GM23248 (cell line): ENCODE measurements around the gene LMAN2. TPM values are rescaled to one million over a fixed set of nuclear protein-coding genes. Genes with fewer than 3 reads are reported as not detected.
A peak's percentile ranks its signal among the peaks of the same experiment; 100 is the strongest.

Experiments
- DNase-seq: peaks from one replicate; pipeline ENCODE4 v3.0.0-alpha.2; 2015
- H2AFZ ChIP-seq: fragments of 200-600 bp; sonication (generic); 2 replicates; pipeline ENCODE4 v1.6.1; 2016; ENCODE audit warnings: antibody characterized with exemption
- H3F3A ChIP-seq: fragments of 200-600 bp; sonication (generic); 2 replicates; pipeline ENCODE4 v1.6.1; 2016; ENCODE audit warnings: mild to moderate bottlenecking, antibody characterized with exemption, mixed run types; ENCODE audit not compliant: insufficient read depth
- H3K27ac ChIP-seq: fragments of 200-600 bp; sonication (generic); 2 replicates; pipeline ENCODE4 v1.5.1; 2016; ENCODE audit warnings: mild to moderate bottlenecking
- H3K27me3 ChIP-seq: fragments of 200-600 bp; sonication (generic); replicated peaks from 2 replicates; pipeline ENCODE4 v1.6.1; 2016; ENCODE audit warnings: mild to moderate bottlenecking; ENCODE audit not compliant: insufficient read depth
- H3K36me3 ChIP-seq: fragments of 200-600 bp; sonication (generic); 2 replicates; pipeline ENCODE4 v1.6.1; 2016; ENCODE audit warnings: low read depth, mild to moderate bottlenecking
- H3K4me1 ChIP-seq: fragments of 200-600 bp; sonication (generic); 2 replicates; pipeline ENCODE4 v1.6.1; 2016; ENCODE audit warnings: mild to moderate bottlenecking; ENCODE audit not compliant: insufficient read depth
- H3K4me2 ChIP-seq: fragments of 200-600 bp; sonication (generic); one replicate; pipeline ENCODE4 v1.6.1; 2016; ENCODE audit warnings: mild to moderate bottlenecking; ENCODE audit not compliant: unreplicated experiment
- H3K4me3 ChIP-seq: fragments of 200-600 bp; sonication (generic); 2 replicates; pipeline ENCODE4 v1.5.1; 2016; ENCODE audit warnings: mild to moderate bottlenecking
- H3K79me2 ChIP-seq: fragments of 200-600 bp; sonication (generic); 2 replicates; pipeline ENCODE4 v1.6.1; 2016; ENCODE audit warnings: mild to moderate bottlenecking; ENCODE audit not compliant: insufficient read depth
- H3K9ac ChIP-seq: fragments of 200-600 bp; sonication (generic); 2 replicates; pipeline ENCODE4 v1.6.1; 2016; ENCODE audit warnings: mild to moderate bottlenecking
- H3K9me2 ChIP-seq: fragments of 200-600 bp; sonication (generic); 2 replicates; pipeline ENCODE4 v1.6.1; 2016; ENCODE audit warnings: mixed run types, mild to moderate bottlenecking, moderate library complexity; ENCODE audit not compliant: insufficient read depth
- H3K9me3 ChIP-seq: fragments of 200-600 bp; sonication (generic); one replicate; pipeline ENCODE4 v1.6.1; 2017; ENCODE audit warnings: low read depth
- H4K20me1 ChIP-seq: fragments of 200-600 bp; sonication (generic); 2 replicates; pipeline ENCODE4 v1.6.0; 2016; ENCODE audit not compliant: insufficient read depth
- EZH2 ChIP-seq: fragments of 200-600 bp; sonication (generic); IDR thresholded peaks from 2 replicates; pipeline ENCODE4 v1.6.1; 2018; ENCODE audit warnings: antibody characterized with exemption, mild to moderate bottlenecking; ENCODE audit not compliant: insufficient read depth, poor library complexity, severe bottlenecking
- EZH2phosphoT487 ChIP-seq: fragments of 200-600 bp; sonication (generic); IDR thresholded peaks from 2 replicates; pipeline ENCODE4 v1.6.1; 2018; ENCODE audit warnings: antibody characterized with exemption, moderate library complexity, mild to moderate bottlenecking, low read depth; ENCODE audit not compliant: insufficient read depth
- WGBS, 2 experiments: methylation state at CpG; one replicate each; pipeline ENCODE4 v1.1.6; 2015 to 2017; ENCODE audit warnings: low lambda C conversion rate in 2 of 2, low coverage in 1 of 2; ENCODE audit errors: missing lambda C conversion rate in 2 of 2; 5-methylcytosine and 5-hydroxymethylcytosine counted together
- in situ Hi-C: fragments of 300-500 bp; cut with MboI; formaldehyde crosslinking; loops from 2 replicates; pipeline ENCODE4 v1.15.0; 2020
- polyA plus RNA-seq: library from polyadenylated mRNA; unstranded; fragments of >200 nt; fragmentation: Nextera tagmentation; extraction: Ambion mirVana; gene quantifications from 2 replicates; pipeline ENCODE4 v1.2.1, GENCODE V29; 2016
- total RNA-seq: library from RNA; depleted of rRNA; stranded (reverse); fragments of >200 nt; shearing (Covaris generic); gene quantifications from 2 replicates; pipeline ENCODE4 v1.2.3, GENCODE V29; 2014

Gene LMAN2
- total and polyA plus RNA-seq, 2 experiments from 2014 or later = 303 to 313 TPM

GRCh38 chr5:177319913-177320588, 31.4 kb downstream of the LMAN2 start:
- H3K27me3 ChIP-seq = no peaks in the 10 kb centered on the region
- H3K79me2 ChIP-seq = no peaks in the 10 kb centered on the region; the same call in 1 of the 2 replicates
- no peaks in the 10 kb centered on the region for H4K20me1 ChIP-seq
- 95 to 97% methylated on average over 13 to 14 of the region's 14 CpGs for WGBS, 2 experiments
- H3K27ac ChIP-seq = no peak overlapping the region
- no peaks in the 10 kb centered on the region for H3K36me3 ChIP-seq
- no peaks in the 10 kb centered on the region; the same call in 1 of the 2 replicates for H3F3A ChIP-seq
- H3K4me3 ChIP-seq = no peak overlapping the region
- no peak for DNase-seq
- no peak overlapping the region for H2AFZ ChIP-seq
- in situ Hi-C loops = no loop called here
- no peaks in the 10 kb centered on the region for H3K9me3 ChIP-seq
- no peak overlapping the region for H3K4me2 ChIP-seq
- H3K9ac ChIP-seq = no peak overlapping the region
- no peaks in the 10 kb centered on the region for H3K4me1 ChIP-seq
- H3K9me2 ChIP-seq = no peaks in the 10 kb centered on the region
- TF ChIP-seq EZH2phosphoT487 (no peak), EZH2 (no peak)

- Histone ChIP-seq H3K9ac (no peak overlapping the region), H4K20me1 (no peaks in the 10 kb centered on the region), H3K27me3 (no peaks in the 10 kb centered on the region), H3K79me2 (no peaks in the 10 kb centered on the region), H3F3A (no peaks in the 10 kb centered on the region; the same call in 1 of the 2 replicates), H3K4me3 (no peak overlapping the region), H3K4me1 (no peaks in the 10 kb centered on the region), H3K4me2 (no peak overlapping the region), H2AFZ (no peak overlapping the region), H3K36me3 (no peaks in the 10 kb centered on the region), H3K9me3 (no peaks in the 10 kb centered on the region), H3K27ac (no peak overlapping the region), H3K9me2 (no peaks in the 10 kb centered on the region)
- TF ChIP-seq EZH2 = no peak
- no peak for TF ChIP-seq EZH2phosphoT487
- peak; percentile 82 for DNase-seq
- WGBS, 2 experiments = 29 to 32% methylated on average over 7 of the region's 7 CpGs
- in situ Hi-C loops = no loop called here
Observed at GRCh38 chr5:177317959-177318377, 33.5 kb downstream of the LMAN2 start.

GRCh38 chr5:177316005-177316404, 35.5 kb downstream of the LMAN2 start:
- DNase-seq = no peak
- peaks cover under 1% of the 10 kb centered on the region for H3K79me2 ChIP-seq
- no peaks in the 10 kb centered on the region for H3K27me3 ChIP-seq
- H3K4me1 ChIP-seq = peaks cover 3% of the 10 kb centered on the region; the same call in 1 of the 2 replicates
- no peak for TF ChIP-seq EZH2
- no peak for TF ChIP-seq EZH2phosphoT487
- no peak overlapping the region for H3K4me3 ChIP-seq
- 96 to 97% methylated on average over 3 of the region's 3 CpGs for WGBS, 2 experiments
- H4K20me1 ChIP-seq = no peaks in the 10 kb centered on the region
- H3K27ac ChIP-seq = no peak overlapping the region
- H3K9me2 ChIP-seq = no peaks in the 10 kb centered on the region
- in situ Hi-C loops = no loop called here
- H3F3A ChIP-seq = no peaks in the 10 kb centered on the region; the same call in 1 of the 2 replicates
- no peaks in the 10 kb centered on the region for H3K36me3 ChIP-seq
- H2AFZ ChIP-seq = no peak overlapping the region
- no peak overlapping the region for H3K9ac ChIP-seq
- H3K4me2 ChIP-seq = no peak overlapping the region
- H3K9me3 ChIP-seq = no peaks in the 10 kb centered on the region

- no peaks in the 10 kb centered on the region for H3K27me3 ChIP-seq
- no peaks in the 10 kb centered on the region for H3K9me2 ChIP-seq
- no peak overlapping the region for H2AFZ ChIP-seq
- WGBS, 2 experiments = 67 to 83% methylated on average over 4 to 7 of the region's 7 CpGs
- H3K36me3 ChIP-seq = no peaks in the 10 kb centered on the region
- no peak for DNase-seq
- H3K9ac ChIP-seq = no peak overlapping the region
- H3K27ac ChIP-seq = no peak overlapping the region
- H3F3A ChIP-seq = no peaks in the 10 kb centered on the region; the same call in 1 of the 2 replicates
- H3K79me2 ChIP-seq = peaks cover 7% of the 10 kb centered on the region
- H4K20me1 ChIP-seq = no peaks in the 10 kb centered on the region
- H3K4me2 ChIP-seq = no peak overlapping the region
- TF ChIP-seq EZH2 = no peak
- TF ChIP-seq EZH2phosphoT487 = no peak
- in situ Hi-C loops = no loop called here
- no peaks in the 10 kb centered on the region for H3K9me3 ChIP-seq
- peaks cover 3% of the 10 kb centered on the region; the same call in 1 of the 2 replicates for H3K4me1 ChIP-seq
- no peak overlapping the region for H3K4me3 ChIP-seq
Observed at GRCh38 chr5:177315411-177315810, 36.1 kb downstream of the LMAN2 start.
